ENCODE results near the gene HBP1.
"Not testable (repeated sequence)": the region's sequence is repeated elsewhere in the genome, so short reads cannot be mapped to it uniquely, and the experiment has no call there.

HBP1 gene

GRCh38 chr7:107186240-107186639 is 17.4 kb downstream of the HBP1 start:
- DNase-seq: no peak

- DNase-seq: no peak
Measured at GRCh38 chr7:107187774-107188173, 19.0 kb downstream of the HBP1 start.

GRCh38 chr7:107190090-107190489 is 21.3 kb downstream of the HBP1 start:
- DNase-seq: no peak

- DNase-seq: no peak
Measured at GRCh38 chr7:107194052-107194451, 25.2 kb downstream of the HBP1 start.

- no peak for DNase-seq
Measured at GRCh38 chr7:107196834-107197610, 28.2 kb downstream of the HBP1 start.

GRCh38 chr7:107201795-107202450 is 33.1 kb downstream of the HBP1 start:
- DNase-seq: peak; percentile 61

- no peak for DNase-seq
Measured at GRCh38 chr7:107203607-107204006, 34.8 kb downstream of the HBP1 start.

GRCh38 chr7:107206136-107206535 is 37.3 kb downstream of the HBP1 start:
- no peak for DNase-seq

GRCh38 chr7:107206706-107207105 is 37.9 kb downstream of the HBP1 start:
- DNase-seq: no peak

- no peak for DNase-seq
Measured at GRCh38 chr7:107207459-107207858, 38.7 kb downstream of the HBP1 start.

GRCh38 chr7:107208024-107208521 is 39.3 kb downstream of the HBP1 start:
- DNase-seq: no peak

GRCh38 chr7:107208563-107208962 is 39.8 kb downstream of the HBP1 start:
- no peak for DNase-seq

- no peak for DNase-seq
Measured at GRCh38 chr7:107209565-107209964, 40.8 kb downstream of the HBP1 start.

GRCh38 chr7:107210400-107210799 is 41.6 kb downstream of the HBP1 start:
- no peak for DNase-seq

GRCh38 chr7:107212725-107213124 is 43.9 kb downstream of the HBP1 start:
- no peak for DNase-seq

- no peak for DNase-seq
Measured at GRCh38 chr7:107213193-107213788, 44.5 kb downstream of the HBP1 start.

GRCh38 chr7:107213945-107214344 is 45.1 kb downstream of the HBP1 start:
- DNase-seq: no peak

- DNase-seq: no peak
Measured at GRCh38 chr7:107219563-107220244, 50.9 kb downstream of the HBP1 start.

- DNase-seq: no peak
Measured at GRCh38 chr7:107220356-107220755, 51.6 kb downstream of the HBP1 start.

GRCh38 chr7:107220806-107221205 is 52.0 kb downstream of the HBP1 start:
- DNase-seq: not testable (repeated sequence)

- DNase-seq: no peak
Measured at GRCh38 chr7:107224374-107225223, 55.8 kb downstream of the HBP1 start.

- no peak for DNase-seq
Measured at GRCh38 chr7:107228291-107228690, 59.5 kb downstream of the HBP1 start.

Measured in COR-L47 (cell line).